ENCODE results near the gene CLCA4.

Gene CLCA4

DNA sequence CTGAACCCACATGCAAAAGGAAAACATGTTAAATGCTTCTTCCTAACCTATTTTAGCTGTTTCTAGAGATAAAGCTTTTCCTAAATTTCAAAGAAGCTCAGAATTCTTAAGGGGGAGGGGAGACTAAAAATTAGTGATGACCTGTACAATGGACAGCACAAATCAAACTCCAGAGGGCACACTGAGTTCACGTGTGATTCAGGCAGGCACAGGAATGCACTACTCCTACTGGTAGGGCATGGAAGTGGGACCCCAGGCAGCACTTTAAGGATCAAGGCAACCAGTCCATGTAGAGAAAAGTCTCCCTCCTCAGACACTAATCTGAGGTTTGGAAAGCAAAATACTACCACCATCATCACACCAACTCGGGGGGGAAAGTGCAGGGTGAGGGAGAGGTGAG lies 31.3 kb upstream of the CLCA4 start:
- Histone ChIP-seq H3K14ac (ENCODE audit: low read length) (no peak overlapping the region), H2BK12ac (ENCODE audit: low read length) (no peak overlapping the region), H3K36me3 (replicated peaks in 1 of 2; ENCODE audit: control insufficient read depth in 2 of 2, insufficient read depth in 2 of 2, low read length in 2 of 2) (no peaks in the 10 kb centered on the region), H3K9me3 (replicated peaks in 1 of 2; ENCODE audit: control insufficient read depth in 2 of 2, insufficient read depth in 1 of 2, low read depth in 1 of 2, low read length in 2 of 2) (no peaks in the 10 kb centered on the region), H3K27me3 (ENCODE audit: control insufficient read depth in 3 of 3, insufficient read depth in 3 of 3, low read depth in 1 of 3, low read length in 3 of 3) (no peaks in the 10 kb centered on the region), H3K4me3 (ENCODE audit: low read length in 2 of 2) (no peak overlapping the region), H2BK5ac (ENCODE audit: low read length) (no peak overlapping the region), H3K9ac (ENCODE audit: low read depth, low read length, poor library complexity) (no peak overlapping the region), H3K4ac (ENCODE audit: low read length) (no peak overlapping the region), H4K8ac (ENCODE audit: low read depth, low read length) (no peak overlapping the region), H2BK120ac (ENCODE audit: low read depth, low read length) (no peak overlapping the region), H3K4me1 (ENCODE audit: control insufficient read depth in 2 of 2, insufficient read depth in 1 of 2, low read depth in 1 of 2, low read length in 2 of 2) (no peaks in the 10 kb centered on the region), H2AFZ (ENCODE audit: low read length) (no peak overlapping the region), H3K79me1 (ENCODE audit: low read depth, low read length) (no peaks in the 10 kb centered on the region), H3K23ac (ENCODE audit: low read depth, low read length, poor library complexity) (no peak overlapping the region), H3K4me2 (ENCODE audit: insufficient read depth, low read length, poor library complexity, severe bottlenecking) (no peak overlapping the region), H3K27ac (replicated peaks; ENCODE audit: low read length) (no peak overlapping the region), H2AK5ac (ENCODE audit: low read depth, low read length) (no peak overlapping the region), H3K18ac (ENCODE audit: low read length) (no peak overlapping the region), H2BK15ac (ENCODE audit: low read length) (no peak overlapping the region), H4K91ac (ENCODE audit: low read depth, low read length, poor library complexity) (no peak overlapping the region)
- no peak for DNase-seq (ENCODE audit: low spot score)
- no CpG with 5 or more reads among the region's 2 CpGs for WGBS, 2 donors (ENCODE audit: extremely low coverage in 2 of 2, insufficient read length in 2 of 2, insufficient replicate concordance in 1 of 2)

GRCh38 chr1:86516335-86516734 lies 30.5 kb upstream of the CLCA4 start:
- no peak overlapping the region for H3K4me2 ChIP-seq (ENCODE audit: insufficient read depth, low read length, poor library complexity, severe bottlenecking)
- no peak overlapping the region for H2BK12ac ChIP-seq (ENCODE audit: low read length)
- no peak overlapping the region for H2AK5ac ChIP-seq (ENCODE audit: low read depth, low read length)
- no peak overlapping the region for H3K27ac ChIP-seq (replicated peaks; ENCODE audit: low read length)
- H3K9me3 ChIP-seq (replicated peaks in 1 of 2; ENCODE audit: control insufficient read depth in 2 of 2, insufficient read depth in 1 of 2, low read depth in 1 of 2, low read length in 2 of 2): no peaks in the 10 kb centered on the region
- no peak overlapping the region for H2BK120ac ChIP-seq (ENCODE audit: low read depth, low read length)
- H3K4me1 ChIP-seq (ENCODE audit: control insufficient read depth in 2 of 2, insufficient read depth in 1 of 2, low read depth in 1 of 2, low read length in 2 of 2): no peaks in the 10 kb centered on the region
- no peaks in the 10 kb centered on the region for H3K27me3 ChIP-seq (ENCODE audit: control insufficient read depth in 3 of 3, insufficient read depth in 3 of 3, low read depth in 1 of 3, low read length in 3 of 3)
- no peak overlapping the region for H3K9ac ChIP-seq (ENCODE audit: low read depth, low read length, poor library complexity)
- WGBS, 2 donors (ENCODE audit: extremely low coverage in 2 of 2, insufficient read length in 2 of 2, insufficient replicate concordance in 1 of 2): no CpG with 5 or more reads among the region's 1 CpG
- H3K4me3 ChIP-seq (ENCODE audit: low read length in 2 of 2): no peak overlapping the region
- H3K36me3 ChIP-seq (replicated peaks in 1 of 2; ENCODE audit: control insufficient read depth in 2 of 2, insufficient read depth in 2 of 2, low read length in 2 of 2): no peaks in the 10 kb centered on the region
- H3K18ac ChIP-seq (ENCODE audit: low read length): no peak overlapping the region
- H4K91ac ChIP-seq (ENCODE audit: low read depth, low read length, poor library complexity): no peak overlapping the region
- no peak overlapping the region for H3K4ac ChIP-seq (ENCODE audit: low read length)
- no peak overlapping the region for H4K8ac ChIP-seq (ENCODE audit: low read depth, low read length)
- no peak overlapping the region for H3K14ac ChIP-seq (ENCODE audit: low read length)
- no peaks in the 10 kb centered on the region for H3K79me1 ChIP-seq (ENCODE audit: low read depth, low read length)
- H2BK15ac ChIP-seq (ENCODE audit: low read length): no peak overlapping the region
- no peak for DNase-seq (ENCODE audit: low spot score)
- H2BK5ac ChIP-seq (ENCODE audit: low read length): no peak overlapping the region
- no peak overlapping the region for H3K23ac ChIP-seq (ENCODE audit: low read depth, low read length, poor library complexity)
- no peak overlapping the region for H2AFZ ChIP-seq (ENCODE audit: low read length)

DNA sequence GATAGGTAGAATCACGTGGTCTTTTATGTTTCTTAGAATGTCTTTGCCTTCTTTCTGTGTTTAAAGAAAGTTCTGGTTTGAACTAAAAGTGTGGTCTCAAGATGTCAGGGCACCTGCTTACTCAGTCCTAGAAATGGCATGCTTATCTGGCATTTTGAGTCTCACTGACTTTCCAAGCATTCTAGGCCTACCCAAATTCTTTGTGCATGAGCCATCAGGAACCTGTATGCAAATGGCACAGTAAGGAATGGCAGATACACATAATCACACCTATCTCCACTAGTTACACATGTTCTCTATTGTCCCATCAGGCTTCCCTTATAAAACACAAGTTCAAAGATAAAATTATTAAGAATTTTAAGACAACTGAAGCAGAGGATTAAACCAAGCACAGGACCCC lies 29.5 kb upstream of the CLCA4 start:
- no peak overlapping the region for H3K4me3 ChIP-seq (ENCODE audit: low read length in 2 of 2)
- H3K4ac ChIP-seq (ENCODE audit: low read length): no peak overlapping the region
- no peak overlapping the region for H3K23ac ChIP-seq (ENCODE audit: low read depth, low read length, poor library complexity)
- no peaks in the 10 kb centered on the region for H3K4me1 ChIP-seq (ENCODE audit: control insufficient read depth in 2 of 2, insufficient read depth in 1 of 2, low read depth in 1 of 2, low read length in 2 of 2)
- H2BK15ac ChIP-seq (ENCODE audit: low read length): no peak overlapping the region
- no peak for DNase-seq (ENCODE audit: low spot score)
- H2AK5ac ChIP-seq (ENCODE audit: low read depth, low read length): no peak overlapping the region
- no peak overlapping the region for H2BK120ac ChIP-seq (ENCODE audit: low read depth, low read length)
- H2BK12ac ChIP-seq (ENCODE audit: low read length): no peak overlapping the region
- H3K9me3 ChIP-seq (replicated peaks in 1 of 2; ENCODE audit: control insufficient read depth in 2 of 2, insufficient read depth in 1 of 2, low read depth in 1 of 2, low read length in 2 of 2): no peaks in the 10 kb centered on the region
- no peak overlapping the region for H3K9ac ChIP-seq (ENCODE audit: low read depth, low read length, poor library complexity)
- no peak overlapping the region for H3K4me2 ChIP-seq (ENCODE audit: insufficient read depth, low read length, poor library complexity, severe bottlenecking)
- no peak overlapping the region for H3K18ac ChIP-seq (ENCODE audit: low read length)
- H4K91ac ChIP-seq (ENCODE audit: low read depth, low read length, poor library complexity): no peak overlapping the region
- no peaks in the 10 kb centered on the region for H3K36me3 ChIP-seq (replicated peaks in 1 of 2; ENCODE audit: control insufficient read depth in 2 of 2, insufficient read depth in 2 of 2, low read length in 2 of 2)
- no peak overlapping the region for H2AFZ ChIP-seq (ENCODE audit: low read length)
- no peak overlapping the region for H3K14ac ChIP-seq (ENCODE audit: low read length)
- no peak overlapping the region for H2BK5ac ChIP-seq (ENCODE audit: low read length)
- no CpG with 5 or more reads among the region's 1 CpG for WGBS, 2 donors (ENCODE audit: extremely low coverage in 2 of 2, insufficient read length in 2 of 2, insufficient replicate concordance in 1 of 2)
- H3K79me1 ChIP-seq (ENCODE audit: low read depth, low read length): no peaks in the 10 kb centered on the region
- no peaks in the 10 kb centered on the region for H3K27me3 ChIP-seq (ENCODE audit: control insufficient read depth in 3 of 3, insufficient read depth in 3 of 3, low read depth in 1 of 3, low read length in 3 of 3)
- H4K8ac ChIP-seq (ENCODE audit: low read depth, low read length): no peak overlapping the region
- H3K27ac ChIP-seq (replicated peaks; ENCODE audit: low read length): no peak overlapping the region

GRCh38 chr1:86520789-86521521 lies 25.9 kb upstream of the CLCA4 start:
- Histone ChIP-seq H2BK15ac (ENCODE audit: low read length) (no peak overlapping the region), H3K27me3 (ENCODE audit: control insufficient read depth in 3 of 3, insufficient read depth in 3 of 3, low read depth in 1 of 3, low read length in 3 of 3) (no peaks in the 10 kb centered on the region), H2AFZ (ENCODE audit: low read length) (no peak overlapping the region), H3K18ac (ENCODE audit: low read length) (no peak overlapping the region), H4K91ac (ENCODE audit: low read depth, low read length, poor library complexity) (no peak overlapping the region), H3K36me3 (replicated peaks in 1 of 2; ENCODE audit: control insufficient read depth in 2 of 2, insufficient read depth in 2 of 2, low read length in 2 of 2) (no peaks in the 10 kb centered on the region), H2BK5ac (ENCODE audit: low read length) (no peak overlapping the region), H2BK120ac (ENCODE audit: low read depth, low read length) (no peak overlapping the region), H2BK12ac (ENCODE audit: low read length) (no peak overlapping the region), H3K4me2 (ENCODE audit: insufficient read depth, low read length, poor library complexity, severe bottlenecking) (no peak overlapping the region), H4K8ac (ENCODE audit: low read depth, low read length) (no peak overlapping the region), H3K4me3 (ENCODE audit: low read length in 2 of 2) (no peak overlapping the region), H3K14ac (ENCODE audit: low read length) (no peak overlapping the region), H3K9ac (ENCODE audit: low read depth, low read length, poor library complexity) (no peak overlapping the region), H3K27ac (replicated peaks; ENCODE audit: low read length) (no peak overlapping the region), H3K4me1 (ENCODE audit: control insufficient read depth in 2 of 2, insufficient read depth in 1 of 2, low read depth in 1 of 2, low read length in 2 of 2) (no peaks in the 10 kb centered on the region), H3K23ac (ENCODE audit: low read depth, low read length, poor library complexity) (no peak overlapping the region), H3K9me3 (replicated peaks in 1 of 2; ENCODE audit: control insufficient read depth in 2 of 2, insufficient read depth in 1 of 2, low read depth in 1 of 2, low read length in 2 of 2) (peaks cover 0 to 2% of the 10 kb centered on the region in 2 donors), H3K79me1 (ENCODE audit: low read depth, low read length) (no peaks in the 10 kb centered on the region), H2AK5ac (ENCODE audit: low read depth, low read length) (no peak overlapping the region), H3K4ac (ENCODE audit: low read length) (no peak overlapping the region)
- DNase-seq (ENCODE audit: low spot score): no peak
- WGBS, 2 donors (ENCODE audit: extremely low coverage in 2 of 2, insufficient read length in 2 of 2, insufficient replicate concordance in 1 of 2): no CpG with 5 or more reads among the region's 4 CpGs
